Stimulated activated memory B cell treated with anti-CD40 and anti-IgM and Interleukin-4, amounts not matched to agents 10 μg/mL and 1 μg/mL and 100 μg/mL, for 72 hours (primary cell): ENCODE measurements around the gene DDX1.
A peak's percentile ranks its signal among the peaks of the same experiment; 100 is the strongest.
"Not testable (repeated sequence)": the region's sequence is repeated elsewhere in the genome, so short reads cannot be mapped to it uniquely, and the experiment has no call there.

Source experiments
- ATAC-seq: fragments of 150-1000 bp; cut with Tn5 transposase; 2 replicates; pipeline ENCODE4 v1.10.0; 2021
- H3K27ac Mint-ChIP-seq: one replicate; pipeline ENCODE4 v1.8.0; 2022; ENCODE audit warnings: mild to moderate bottlenecking, mixed read lengths
- H3K27me3 Mint-ChIP-seq: one replicate; pipeline ENCODE4 v1.8.0; 2022; ENCODE audit warnings: mixed read lengths
- H3K36me3 Mint-ChIP-seq: one replicate; pipeline ENCODE4 v1.8.0; 2022; ENCODE audit warnings: mixed read lengths
- H3K4me1 Mint-ChIP-seq: one replicate; pipeline ENCODE4 v1.8.0; 2022; ENCODE audit warnings: mixed read lengths
- H3K4me3 Mint-ChIP-seq: one replicate; pipeline ENCODE4 v1.8.0; 2022; ENCODE audit warnings: mild to moderate bottlenecking, moderate library complexity, mixed read lengths
- H3K9me3 Mint-ChIP-seq: one replicate; pipeline ENCODE4 v1.8.0; 2022; ENCODE audit warnings: mixed read lengths

DDX1 gene

DNA sequence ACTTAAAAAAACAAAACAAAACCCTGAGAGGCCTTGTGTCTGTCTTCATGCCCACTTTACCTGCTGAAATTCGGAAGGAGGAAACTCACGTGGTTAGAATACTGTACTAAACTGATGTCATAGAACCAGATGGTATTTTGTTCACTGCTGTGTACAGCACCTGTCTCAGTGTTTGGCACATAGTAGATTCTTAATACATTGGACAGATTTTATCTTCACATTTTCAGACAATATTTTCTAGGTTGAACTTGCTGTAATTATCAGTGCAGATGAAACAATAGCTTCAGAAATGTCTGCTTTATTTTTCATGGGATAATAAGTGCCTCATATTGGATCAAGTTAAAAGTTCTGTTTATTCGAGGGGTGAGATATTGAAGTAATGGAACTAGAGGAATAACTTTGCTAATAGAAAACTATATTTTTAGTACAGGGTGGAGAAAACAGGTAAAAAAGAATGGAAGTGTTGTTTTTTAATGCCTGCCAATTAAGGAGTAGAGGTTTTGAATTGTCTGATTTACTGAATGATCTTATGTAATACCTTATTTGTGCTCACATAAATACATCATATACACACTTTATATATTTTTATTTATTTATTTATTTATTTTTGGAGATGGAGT, 23.7 kb downstream of the DDX1 start:
- no peak for ATAC-seq
- H3K27me3 Mint-ChIP-seq = no peaks in the 10 kb centered on the region
- H3K9me3 Mint-ChIP-seq = no peaks in the 10 kb centered on the region
- H3K4me3 Mint-ChIP-seq = no peak overlapping the region
- H3K4me1 Mint-ChIP-seq = no peaks in the 10 kb centered on the region
- no peak overlapping the region for H3K27ac Mint-ChIP-seq
- H3K36me3 Mint-ChIP-seq = peaks cover 34% of the 10 kb centered on the region

- Mint-ChIP-seq H3K4me1 (no peaks in the 10 kb centered on the region), H3K9me3 (no peaks in the 10 kb centered on the region), H3K4me3 (no peak overlapping the region), H3K36me3 (peaks cover 38% of the 10 kb centered on the region), H3K27me3 (no peaks in the 10 kb centered on the region), H3K27ac (no peak overlapping the region)
- no peak for ATAC-seq
These were observed 24.8 kb downstream of the DDX1 start for GRCh38 chr2:15616429-15616828.

GRCh38 chr2:15616850-15617777, 25.4 kb downstream of the DDX1 start:
- no peak overlapping the region for H3K4me3 Mint-ChIP-seq
- H3K36me3 Mint-ChIP-seq = peaks cover 45% of the 10 kb centered on the region
- no peaks in the 10 kb centered on the region for H3K27me3 Mint-ChIP-seq
- no peak for ATAC-seq
- no peaks in the 10 kb centered on the region for H3K9me3 Mint-ChIP-seq
- H3K4me1 Mint-ChIP-seq = no peaks in the 10 kb centered on the region
- no peak overlapping the region for H3K27ac Mint-ChIP-seq

DNA sequence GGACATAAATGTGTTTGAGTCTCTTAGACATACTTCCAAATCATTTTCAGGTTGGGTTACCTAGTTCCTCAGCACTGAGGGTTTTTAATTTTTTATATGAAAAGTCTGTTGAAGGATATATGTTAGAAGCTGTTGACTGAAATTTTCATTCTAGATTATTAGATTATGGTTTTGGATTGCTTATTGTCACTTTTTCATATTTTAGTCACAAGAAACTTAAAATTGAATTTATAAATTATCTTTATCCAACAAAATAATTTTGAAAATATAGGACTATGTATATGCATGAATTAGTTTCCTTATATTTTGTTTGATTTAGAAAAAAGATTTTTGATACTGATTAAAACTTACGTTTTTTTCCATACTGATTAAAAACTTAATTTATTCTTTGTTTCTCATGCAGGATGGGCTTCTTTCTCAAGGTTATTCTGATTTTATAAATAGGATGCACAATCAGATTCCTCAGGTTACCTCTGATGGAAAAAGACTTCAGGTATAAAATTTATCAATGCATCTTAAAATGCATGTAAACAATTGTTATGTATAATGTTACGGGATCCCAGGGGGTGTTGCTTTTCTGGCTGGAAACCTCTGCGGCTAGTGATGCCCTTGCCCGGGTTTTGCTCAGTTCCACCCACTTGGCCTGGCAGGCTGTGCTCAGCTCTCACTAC, 26.2 kb downstream of the DDX1 start:
- no peak for ATAC-seq
- Mint-ChIP-seq H3K36me3 (peaks cover 53% of the 10 kb centered on the region), H3K9me3 (no peaks in the 10 kb centered on the region), H3K27me3 (no peaks in the 10 kb centered on the region), H3K27ac (no peak overlapping the region), H3K4me3 (no peak overlapping the region), H3K4me1 (no peaks in the 10 kb centered on the region)

GRCh38 chr2:15618449-15618855, 26.8 kb downstream of the DDX1 start:
- Mint-ChIP-seq H3K9me3 (no peaks in the 10 kb centered on the region), H3K27ac (no peak overlapping the region), H3K36me3 (peaks cover 55% of the 10 kb centered on the region), H3K4me3 (no peak overlapping the region), H3K4me1 (no peaks in the 10 kb centered on the region), H3K27me3 (no peaks in the 10 kb centered on the region)
- no peak for ATAC-seq

DNA sequence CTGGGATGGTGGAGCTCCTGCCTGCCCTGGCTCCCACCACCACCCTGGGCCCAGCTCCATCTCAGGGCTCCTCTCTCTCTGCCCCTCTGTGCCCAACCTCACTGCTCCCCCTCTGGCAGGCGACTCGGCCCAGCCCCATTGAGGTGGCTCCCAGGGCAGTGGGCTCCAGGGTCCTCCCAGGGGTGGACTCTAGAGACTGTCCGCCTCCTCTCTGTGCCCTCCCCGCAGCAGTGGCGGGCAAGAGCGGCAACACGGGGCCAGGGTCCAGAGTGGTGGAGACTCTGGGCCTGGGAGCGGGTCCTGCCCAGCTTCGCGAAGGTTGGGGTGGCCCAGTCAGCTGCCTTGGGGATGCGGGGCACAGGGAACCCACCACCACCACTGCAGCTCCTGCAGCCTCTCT, 27.4 kb downstream of the DDX1 start:
- Mint-ChIP-seq H3K9me3 (peaks cover 5% of the 10 kb centered on the region), H3K36me3 (peaks cover 57% of the 10 kb centered on the region), H3K27ac (no peak overlapping the region), H3K4me3 (no peak overlapping the region), H3K4me1 (no peaks in the 10 kb centered on the region), H3K27me3 (no peaks in the 10 kb centered on the region)
- ATAC-seq = peak; percentile 31

GRCh38 chr2:15619510-15619909, 27.8 kb downstream of the DDX1 start:
- no peaks in the 10 kb centered on the region for H3K4me1 Mint-ChIP-seq
- H3K27me3 Mint-ChIP-seq = no peaks in the 10 kb centered on the region
- H3K27ac Mint-ChIP-seq = no peak overlapping the region
- ATAC-seq = no peak
- H3K4me3 Mint-ChIP-seq = no peak overlapping the region
- H3K9me3 Mint-ChIP-seq = peaks cover 9% of the 10 kb centered on the region
- peaks cover 61% of the 10 kb centered on the region for H3K36me3 Mint-ChIP-seq

GRCh38 chr2:15619938-15620337, 28.3 kb downstream of the DDX1 start:
- no peak overlapping the region for H3K27ac Mint-ChIP-seq

DNA sequence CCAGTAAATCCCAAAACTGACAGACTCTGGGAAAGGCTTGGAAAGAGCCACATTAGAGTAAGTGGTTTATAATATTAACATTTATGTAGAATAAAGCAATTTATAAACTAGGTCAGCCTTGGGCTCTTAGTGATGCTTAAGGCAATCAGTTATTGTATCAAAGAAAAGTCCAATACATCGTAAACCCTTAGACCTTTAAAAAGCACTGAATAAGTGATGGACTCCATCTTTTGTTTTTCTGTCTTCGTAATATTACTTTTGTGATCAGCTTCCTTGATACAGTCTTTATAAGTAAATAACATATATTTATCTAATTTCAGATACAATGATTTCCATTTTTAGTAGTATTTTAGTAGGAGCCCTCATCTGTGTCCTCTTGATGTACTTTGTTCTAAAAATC, 28.7 kb downstream of the DDX1 start:
- Mint-ChIP-seq H3K4me1 (no peaks in the 10 kb centered on the region), H3K27ac (no peak overlapping the region), H3K9me3 (peaks cover 9% of the 10 kb centered on the region), H3K36me3 (peaks cover 61% of the 10 kb centered on the region), H3K27me3 (no peaks in the 10 kb centered on the region), H3K4me3 (no peak overlapping the region)
- ATAC-seq = no peak

More at GRCh38 chr2:15619938-15620337, 28.3 kb downstream of the DDX1 start:
- H3K4me3 Mint-ChIP-seq = no peak overlapping the region
- no peaks in the 10 kb centered on the region for H3K27me3 Mint-ChIP-seq
- H3K9me3 Mint-ChIP-seq = peaks cover 9% of the 10 kb centered on the region
- H3K36me3 Mint-ChIP-seq = peaks cover 61% of the 10 kb centered on the region
- no peaks in the 10 kb centered on the region for H3K4me1 Mint-ChIP-seq
- ATAC-seq = no peak

DNA sequence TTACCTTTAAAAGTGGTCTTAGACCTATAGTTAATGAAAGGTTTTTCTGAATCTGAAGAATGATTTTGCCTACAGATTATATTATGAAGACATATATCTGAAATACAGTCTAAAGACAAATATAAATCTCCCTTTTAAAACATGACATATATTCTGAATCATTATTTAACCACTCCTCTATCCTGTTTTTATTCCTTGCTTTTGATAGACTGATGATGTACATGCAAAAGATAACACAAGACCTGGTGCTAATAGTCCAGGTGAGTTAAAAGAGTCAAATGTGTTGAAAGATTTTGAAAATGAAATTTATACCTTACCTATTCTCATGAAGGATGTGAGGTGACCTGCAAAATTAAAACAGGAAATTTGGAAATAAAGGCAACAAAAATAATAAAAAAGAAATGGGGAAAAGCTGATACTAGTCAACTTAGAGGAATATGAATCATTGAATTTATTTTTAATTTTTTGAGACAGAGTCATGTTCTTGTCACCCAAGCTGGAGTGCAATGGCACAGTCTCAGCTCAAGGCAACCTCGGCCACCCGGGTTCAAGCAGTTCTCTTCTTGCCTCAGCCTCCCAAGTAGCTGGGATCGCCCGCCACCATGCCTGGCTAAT, 29.3 kb downstream of the DDX1 start:
- Mint-ChIP-seq H3K4me1 (no peaks in the 10 kb centered on the region), H3K27ac (no peak overlapping the region), H3K9me3 (peaks cover 9% of the 10 kb centered on the region), H3K27me3 (no peaks in the 10 kb centered on the region), H3K36me3 (peaks cover 63% of the 10 kb centered on the region), H3K4me3 (no peak overlapping the region)
- no peak for ATAC-seq

- not testable (repeated sequence) for H3K4me1 Mint-ChIP-seq, H3K27me3 Mint-ChIP-seq, H3K4me3 Mint-ChIP-seq, ATAC-seq, H3K27ac Mint-ChIP-seq, H3K9me3 Mint-ChIP-seq
- peaks cover 65% of the 10 kb centered on the region for H3K36me3 Mint-ChIP-seq
These were observed 29.8 kb downstream of the DDX1 start for GRCh38 chr2:15621472-15621870.

- ATAC-seq = no peak
- Mint-ChIP-seq H3K4me1 (no peaks in the 10 kb centered on the region), H3K9me3 (peaks cover 9% of the 10 kb centered on the region), H3K27me3 (no peaks in the 10 kb centered on the region), H3K36me3 (peaks cover 70% of the 10 kb centered on the region), H3K27ac (no peak overlapping the region), H3K4me3 (no peak overlapping the region)
These were observed 30.5 kb downstream of the DDX1 start for GRCh38 chr2:15622214-15622613.

GRCh38 chr2:15622614-15623480, 31.2 kb downstream of the DDX1 start:
- Mint-ChIP-seq H3K4me1 (no peaks in the 10 kb centered on the region), H3K36me3 (peaks cover 70% of the 10 kb centered on the region), H3K4me3 (no peak overlapping the region), H3K9me3 (peaks cover 9% of the 10 kb centered on the region), H3K27ac (no peak overlapping the region), H3K27me3 (no peaks in the 10 kb centered on the region)
- ATAC-seq = no peak

DNA sequence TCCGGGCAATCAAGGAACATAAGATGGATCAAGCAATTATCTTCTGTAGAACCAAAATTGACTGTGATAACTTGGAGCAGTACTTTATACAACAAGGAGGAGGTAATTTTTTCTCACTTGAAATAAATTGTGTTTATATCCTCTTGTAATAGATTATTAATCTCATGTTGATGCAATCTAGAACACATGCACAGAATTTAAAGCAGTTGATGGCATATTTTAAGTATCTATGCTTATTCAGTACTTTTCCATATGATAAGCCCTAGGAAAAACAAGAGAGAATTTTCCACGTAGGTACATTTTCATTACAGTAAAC, 31.8 kb downstream of the DDX1 start:
- no peak overlapping the region for H3K27ac Mint-ChIP-seq
- no peaks in the 10 kb centered on the region for H3K27me3 Mint-ChIP-seq
- H3K4me1 Mint-ChIP-seq = no peaks in the 10 kb centered on the region
- no peak for ATAC-seq
- H3K4me3 Mint-ChIP-seq = no peak overlapping the region
- H3K9me3 Mint-ChIP-seq = peaks cover 9% of the 10 kb centered on the region
- peaks cover 67% of the 10 kb centered on the region for H3K36me3 Mint-ChIP-seq
